WTC11 (cell line): ENCODE data around the gene PIANP. TPM values are rescaled to one million over a fixed set of nuclear protein-coding genes. Genes with fewer than 3 reads are reported as not detected.
A peak's percentile ranks its signal among the peaks of the same experiment; 100 is the strongest.

ENCODE experiments used
- AR ChIP-seq: fragments of 250-450 bp; sonication (Bioruptor Pico); IDR thresholded peaks from 2 replicates; pipeline ENCODE4 v1.9.0; 2021; ENCODE audit warnings: mild to moderate bottlenecking
- ATF3 ChIP-seq: sonication (generic); formaldehyde crosslinking; conservative IDR thresholded peaks from 2 replicates; pipeline ENCODE4 v1.8.1; 2022; ENCODE audit warnings: mild to moderate bottlenecking, missing genetic modification reagents
- CREB1 ChIP-seq: sonication (generic); formaldehyde crosslinking; IDR thresholded peaks from 2 replicates; pipeline ENCODE4 v1.8.0; 2023; ENCODE audit warnings: mild to moderate bottlenecking, missing genetic modification reagents
- EMX1 ChIP-seq: fragments of 250-450 bp; sonication (Bioruptor Pico); IDR thresholded peaks from 2 replicates; pipeline ENCODE4 v1.8.0; 2021; ENCODE audit warnings: mild to moderate bottlenecking
- ESRRA ChIP-seq: sonication (generic); formaldehyde crosslinking; IDR thresholded peaks from 2 replicates; pipeline ENCODE4 v1.8.1; 2022; ENCODE audit warnings: mild to moderate bottlenecking, missing genetic modification reagents, borderline replicate concordance
- ETV6 ChIP-seq: sonication (generic); formaldehyde crosslinking; IDR thresholded peaks from 2 replicates; pipeline ENCODE4 v1.8.1; 2022; ENCODE audit warnings: mild to moderate bottlenecking, missing genetic modification reagents
- FOXJ3 ChIP-seq: sonication (generic); formaldehyde crosslinking; IDR thresholded peaks from 2 replicates; pipeline ENCODE4 v1.9.0; 2021; ENCODE audit warnings: missing genetic modification reagents, mild to moderate bottlenecking, borderline replicate concordance
- FOXP1 ChIP-seq: sonication (generic); formaldehyde crosslinking; IDR thresholded peaks from 2 replicates; pipeline ENCODE4 v1.8.0; 2022; ENCODE audit warnings: missing genetic modification reagents, mild to moderate bottlenecking, moderate library complexity, borderline replicate concordance
- GTF2I ChIP-seq: fragments of 250-450 bp; sonication (Bioruptor Pico); conservative IDR thresholded peaks from 2 replicates; pipeline ENCODE4 v1.4.0; 2021; ENCODE audit warnings: mild to moderate bottlenecking
- HMGA2 ChIP-seq: fragments of 250-450 bp; sonication (Bioruptor Pico); IDR thresholded peaks from 2 replicates; pipeline ENCODE4 v1.4.0; 2021; ENCODE audit warnings: mild to moderate bottlenecking, moderate library complexity
- HMGXB4 ChIP-seq: sonication (generic); formaldehyde crosslinking; IDR thresholded peaks from 2 replicates; pipeline ENCODE4 v1.8.1; 2023; ENCODE audit warnings: mild to moderate bottlenecking, moderate library complexity, missing genetic modification reagents
- MLX ChIP-seq: sonication (generic); formaldehyde crosslinking; IDR thresholded peaks from 2 replicates; pipeline ENCODE4 v1.8.1; 2023; ENCODE audit warnings: mild to moderate bottlenecking, missing genetic modification reagents, moderate library complexity
- NFE2L1 ChIP-seq: sonication (generic); formaldehyde crosslinking; IDR thresholded peaks from 2 replicates; pipeline ENCODE4 v1.8.1; 2023; ENCODE audit warnings: missing genetic modification reagents
- NR3C1 ChIP-seq: sonication (generic); formaldehyde crosslinking; conservative IDR thresholded peaks from 2 replicates; pipeline ENCODE4 v1.8.1; 2023; ENCODE audit warnings: low read depth, mild to moderate bottlenecking, missing genetic modification reagents
- OVOL2 ChIP-seq: fragments of 250-450 bp; sonication (Bioruptor Pico); IDR thresholded peaks from 2 replicates; pipeline ENCODE4 v1.9.0; 2021; ENCODE audit warnings: mild to moderate bottlenecking, borderline replicate concordance
- PRDM15 ChIP-seq: sonication (generic); formaldehyde crosslinking; IDR thresholded peaks from 2 replicates; pipeline ENCODE4 v1.8.0; 2022; ENCODE audit warnings: missing genetic modification reagents
- RELA ChIP-seq: sonication (generic); formaldehyde crosslinking; IDR thresholded peaks from 2 replicates; pipeline ENCODE4 v1.8.1; 2022; ENCODE audit warnings: missing genetic modification reagents, mild to moderate bottlenecking, borderline replicate concordance
- TCF7 ChIP-seq: sonication (generic); formaldehyde crosslinking; IDR thresholded peaks from 2 replicates; pipeline ENCODE4 v1.8.0; 2022; ENCODE audit warnings: mild to moderate bottlenecking, low read depth, missing genetic modification reagents, moderate library complexity
- ZNF317 ChIP-seq: sonication (generic); formaldehyde crosslinking; IDR thresholded peaks from 2 replicates; pipeline ENCODE4 v1.8.1; 2023; ENCODE audit warnings: low read depth, mild to moderate bottlenecking, moderate library complexity, missing genetic modification reagents, borderline replicate concordance
- ZNF396 ChIP-seq: fragments of 250-450 bp; sonication (Bioruptor Pico); IDR thresholded peaks from 2 replicates; pipeline ENCODE4 v1.8.0; 2021; ENCODE audit warnings: mild to moderate bottlenecking, moderate library complexity, borderline replicate concordance
- ZNF425 ChIP-seq: fragments of 250-450 bp; sonication (Bioruptor Pico); conservative IDR thresholded peaks from 2 replicates; pipeline ENCODE4 v1.9.0; 2021; ENCODE audit warnings: mild to moderate bottlenecking
- ZNF532 ChIP-seq: fragments of 250-450 bp; sonication (Bioruptor Pico); IDR thresholded peaks from 2 replicates; pipeline ENCODE4 v1.9.0; 2021; ENCODE audit warnings: mild to moderate bottlenecking, borderline replicate concordance
- total RNA-seq: library from RNA; stranded (reverse); gene quantifications from 3 replicates; pipeline ENCODE4 v1.2.3, GENCODE V29; 2021

The PIANP gene
- total RNA-seq, 1 experiment from 2014 or later, result 7.7 TPM

GRCh38 chr12:6723607-6724408 lies 23.2 kb upstream of the PIANP start, which contains the start of gene COPS7A (continued):
- TF ChIP-seq ZNF425 (no peak), CREB1 (CRISPR knock-in tag) (peak; percentile 87), ATF3 (CRISPR knock-in tag) (peak; percentile 93), GTF2I (CRISPR knock-in tag) (no peak), MLX (CRISPR knock-in tag) (0 out of 2 replicates have a peak, but pooled peaks have one; percentile 80), EMX1 (CRISPR knock-in tag) (no peak), HMGXB4 (CRISPR knock-in tag) (peak; percentile 78; the same call in 1 of the 2 replicates), FOXP1 (CRISPR knock-in tag) (peak; percentile 99), ETV6 (CRISPR knock-in tag) (peak; percentile 91), ZNF396 (CRISPR knock-in tag) (no peak), HMGA2 (CRISPR knock-in tag) (no peak), AR (CRISPR knock-in tag) (no peak), NR3C1 (no peak), ESRRA (CRISPR knock-in tag) (peak; percentile 80; the same call in 1 of the 2 replicates), RELA (CRISPR knock-in tag) (peak; percentile 89), PRDM15 (CRISPR knock-in tag) (peak; percentile 56), OVOL2 (no peak), NFE2L1 (peak; percentile 98), FOXJ3 (no peak), TCF7 (CRISPR knock-in tag) (peak; percentile 95), ZNF317 (peak; percentile 76), ZNF532 (CRISPR knock-in tag) (no peak)
